ENCODE measurements around the gene RASA4.
"Not testable (repeated sequence)": the region's sequence is repeated elsewhere in the genome, so short reads cannot be mapped to it uniquely, and the experiment has no call there.

DNA sequence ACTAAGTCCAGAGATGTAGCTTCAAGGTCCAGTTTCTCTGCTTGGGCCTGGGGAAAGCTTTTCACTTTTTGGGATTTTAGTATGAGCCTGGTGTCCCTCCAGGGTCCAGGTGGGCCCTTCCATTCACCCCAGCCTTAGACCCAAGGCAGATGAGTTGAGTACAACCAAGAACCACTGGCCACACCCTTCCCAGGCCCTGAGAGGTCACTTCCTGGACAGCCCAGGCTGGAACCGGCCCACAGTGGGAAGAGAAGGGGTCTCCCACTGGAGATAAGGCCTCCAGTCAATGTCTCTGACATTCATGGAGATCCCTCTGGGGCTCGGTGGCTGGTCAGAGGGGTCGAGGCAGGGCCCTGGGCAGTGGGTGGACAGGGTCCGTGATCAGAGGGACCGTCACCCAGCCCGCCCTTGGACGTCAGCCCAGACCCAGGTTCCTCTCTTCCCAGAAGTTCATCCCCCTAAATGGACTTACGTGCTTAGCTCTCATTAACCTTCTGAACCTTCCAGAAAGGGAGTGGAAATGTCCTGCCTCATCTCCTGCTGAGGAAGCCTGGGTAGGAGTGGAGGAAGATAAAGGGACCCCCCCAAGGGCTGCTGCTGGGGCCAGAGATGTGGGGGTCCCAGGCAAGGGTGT lies 10.8 kb upstream of the RASA4 start:
- TF ChIP-seq, protein P1, sequence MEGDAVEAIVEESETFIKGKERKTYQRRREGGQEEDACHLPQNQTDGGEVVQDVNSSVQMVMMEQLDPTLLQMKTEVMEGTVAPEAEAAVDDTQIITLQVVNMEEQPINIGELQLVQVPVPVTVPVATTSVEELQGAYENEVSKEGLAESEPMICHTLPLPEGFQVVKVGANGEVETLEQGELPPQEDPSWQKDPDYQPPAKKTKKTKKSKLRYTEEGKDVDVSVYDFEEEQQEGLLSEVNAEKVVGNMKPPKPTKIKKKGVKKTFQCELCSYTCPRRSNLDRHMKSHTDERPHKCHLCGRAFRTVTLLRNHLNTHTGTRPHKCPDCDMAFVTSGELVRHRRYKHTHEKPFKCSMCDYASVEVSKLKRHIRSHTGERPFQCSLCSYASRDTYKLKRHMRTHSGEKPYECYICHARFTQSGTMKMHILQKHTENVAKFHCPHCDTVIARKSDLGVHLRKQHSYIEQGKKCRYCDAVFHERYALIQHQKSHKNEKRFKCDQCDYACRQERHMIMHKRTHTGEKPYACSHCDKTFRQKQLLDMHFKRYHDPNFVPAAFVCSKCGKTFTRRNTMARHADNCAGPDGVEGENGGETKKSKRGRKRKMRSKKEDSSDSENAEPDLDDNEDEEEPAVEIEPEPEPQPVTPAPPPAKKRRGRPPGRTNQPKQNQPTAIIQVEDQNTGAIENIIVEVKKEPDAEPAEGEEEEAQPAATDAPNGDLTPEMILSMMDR (IDR thresholded peaks at IDR 0.05; ENCODE audit: low read length), result not testable (repeated sequence)
- not testable (repeated sequence) for TF ChIP-seq EZH2 (optimal IDR thresholded peaks at IDR 0.05; ENCODE audit: low read depth, low read length); EZH2phosphoT487 (IDR thresholded peaks at IDR 0.05; ENCODE audit: low read length)
